ENCODE data around the gene NPAS3. TPM values are rescaled to one million over a fixed set of nuclear protein-coding genes. Genes with fewer than 3 reads are reported as not detected.

Gene NPAS3
- polyA plus RNA-seq, 2 of the 4 experiments (the other 2 are of a cell fraction), result not detected

GRCh38 chr14:33511851-33512640, 573.4 kb downstream of the NPAS3 start:
- CTCF ChIA-PET, result interaction anchor here (0.9 to 1.1 kb wide), 2 partner anchors 9 to 65 kb away, joined by 3 read pairs; no protein-coding TSS in a partner anchor
- H3K4me1 ChIP-seq, result no peaks in the 10 kb centered on the region
- POLR2A ChIA-PET, result no interaction called here
- DNase-seq (ENCODE audit: low read depth in 1 of 2, low spot score in 1 of 2) (no peak), ATAC-seq (no peak), FAIRE-seq (no peak)
- no peak overlapping the region for H3K4me2 ChIP-seq
- no peak overlapping the region for H3K27ac ChIP-seq
- no peaks in the 10 kb centered on the region for H3K9me3 ChIP-seq
- TF ChIP-seq HOXB5 (CRISPR knock-in tag; IDR thresholded peaks at IDR 0.05) (no peak), RCOR1 (IDR thresholded peaks at IDR 0.05; ENCODE audit: low read depth, low read length) (no peak), JUN (IDR thresholded peaks at IDR 0.05) (no peak), MAZ (IDR thresholded peaks at IDR 0.05; ENCODE audit: borderline replicate concordance, low read depth, low read length) (no peak), TP53 (CRISPR knock-in tag; IDR thresholded peaks at IDR 0.05) (no peak), BCL3 (IDR thresholded peaks at IDR 0.05) (no peak), E2F6 (IDR thresholded peaks at IDR 0.05; ENCODE audit: borderline replicate concordance, low read depth) (no peak), FOXS1 (CRISPR knock-in tag; IDR thresholded peaks at IDR 0.05) (no peak), EP300 (IDR thresholded peaks at IDR 0.05) (no peak), GATA3 (IDR thresholded peaks at IDR 0.05; ENCODE audit: borderline replicate concordance) (no peak), RARB (CRISPR knock-in tag; IDR thresholded peaks at IDR 0.05) (no peak), SMC3 (IDR thresholded peaks at IDR 0.05) (no peak), ZNF302 (CRISPR knock-in tag; IDR thresholded peaks at IDR 0.05) (no peak), JUNB (IDR thresholded peaks at IDR 0.05) (no peak), NFE2L2 (conservative IDR thresholded peaks at IDR 0.05; ENCODE audit: low read length) (no peak), MAX (IDR thresholded peaks at IDR 0.05) (no peak), PHF8 (IDR thresholded peaks at IDR 0.05; ENCODE audit: borderline replicate concordance, low read depth) (no peak), EHMT2 (IDR thresholded peaks at IDR 0.05; ENCODE audit: low read depth) (no peak)
- TF ChIP-seq, protein P1, sequence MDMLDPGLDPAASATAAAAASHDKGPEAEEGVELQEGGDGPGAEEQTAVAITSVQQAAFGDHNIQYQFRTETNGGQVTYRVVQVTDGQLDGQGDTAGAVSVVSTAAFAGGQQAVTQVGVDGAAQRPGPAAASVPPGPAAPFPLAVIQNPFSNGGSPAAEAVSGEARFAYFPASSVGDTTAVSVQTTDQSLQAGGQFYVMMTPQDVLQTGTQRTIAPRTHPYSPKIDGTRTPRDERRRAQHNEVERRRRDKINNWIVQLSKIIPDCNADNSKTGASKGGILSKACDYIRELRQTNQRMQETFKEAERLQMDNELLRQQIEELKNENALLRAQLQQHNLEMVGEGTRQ (IDR thresholded peaks at IDR 0.05), result no peak
- under 1% methylated on average over 4 of the region's 4 CpGs for WGBS (ENCODE audit: missing lambda C conversion rate)
- H3K4me3 ChIP-seq, result no peak overlapping the region

DNA sequence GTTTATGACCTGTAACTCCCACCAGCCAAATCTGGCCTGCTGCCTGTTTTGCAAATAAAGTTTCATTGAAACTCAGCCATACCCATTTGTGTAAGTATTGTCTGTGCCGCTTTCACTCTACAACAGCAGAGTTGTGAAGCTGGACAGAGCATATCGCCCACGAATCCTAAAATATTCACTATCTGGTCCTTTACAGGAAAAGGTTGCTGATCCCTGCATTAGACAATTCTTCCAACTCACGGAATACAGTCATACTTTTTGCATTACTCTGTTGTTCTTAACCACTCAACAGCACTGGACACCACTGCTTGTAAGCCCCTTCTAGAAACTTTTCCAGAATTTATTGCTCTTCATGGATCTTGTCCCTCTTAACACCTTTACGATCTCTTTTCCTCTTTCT, 576.8 kb downstream of the NPAS3 start:
- Histone ChIP-seq H3K4me1 (no peaks in the 10 kb centered on the region), H3K9me3 (no peaks in the 10 kb centered on the region), H3K27ac (no peak overlapping the region), H3K4me3 (no peak overlapping the region), H3K4me2 (no peak overlapping the region)
- no peak for ATAC-seq
- no peak for FAIRE-seq
- ChIA-PET POLR2A (no interaction called here), CTCF (no interaction called here)
- TF ChIP-seq HOXA7 (CRISPR knock-in tag; IDR thresholded peaks at IDR 0.05), result no peak
- no peak for TF ChIP-seq EHF (CRISPR knock-in tag; IDR thresholded peaks at IDR 0.05)
- TF ChIP-seq KDM5A (IDR thresholded peaks at IDR 0.05), result no peak
- TF ChIP-seq, protein P2, sequence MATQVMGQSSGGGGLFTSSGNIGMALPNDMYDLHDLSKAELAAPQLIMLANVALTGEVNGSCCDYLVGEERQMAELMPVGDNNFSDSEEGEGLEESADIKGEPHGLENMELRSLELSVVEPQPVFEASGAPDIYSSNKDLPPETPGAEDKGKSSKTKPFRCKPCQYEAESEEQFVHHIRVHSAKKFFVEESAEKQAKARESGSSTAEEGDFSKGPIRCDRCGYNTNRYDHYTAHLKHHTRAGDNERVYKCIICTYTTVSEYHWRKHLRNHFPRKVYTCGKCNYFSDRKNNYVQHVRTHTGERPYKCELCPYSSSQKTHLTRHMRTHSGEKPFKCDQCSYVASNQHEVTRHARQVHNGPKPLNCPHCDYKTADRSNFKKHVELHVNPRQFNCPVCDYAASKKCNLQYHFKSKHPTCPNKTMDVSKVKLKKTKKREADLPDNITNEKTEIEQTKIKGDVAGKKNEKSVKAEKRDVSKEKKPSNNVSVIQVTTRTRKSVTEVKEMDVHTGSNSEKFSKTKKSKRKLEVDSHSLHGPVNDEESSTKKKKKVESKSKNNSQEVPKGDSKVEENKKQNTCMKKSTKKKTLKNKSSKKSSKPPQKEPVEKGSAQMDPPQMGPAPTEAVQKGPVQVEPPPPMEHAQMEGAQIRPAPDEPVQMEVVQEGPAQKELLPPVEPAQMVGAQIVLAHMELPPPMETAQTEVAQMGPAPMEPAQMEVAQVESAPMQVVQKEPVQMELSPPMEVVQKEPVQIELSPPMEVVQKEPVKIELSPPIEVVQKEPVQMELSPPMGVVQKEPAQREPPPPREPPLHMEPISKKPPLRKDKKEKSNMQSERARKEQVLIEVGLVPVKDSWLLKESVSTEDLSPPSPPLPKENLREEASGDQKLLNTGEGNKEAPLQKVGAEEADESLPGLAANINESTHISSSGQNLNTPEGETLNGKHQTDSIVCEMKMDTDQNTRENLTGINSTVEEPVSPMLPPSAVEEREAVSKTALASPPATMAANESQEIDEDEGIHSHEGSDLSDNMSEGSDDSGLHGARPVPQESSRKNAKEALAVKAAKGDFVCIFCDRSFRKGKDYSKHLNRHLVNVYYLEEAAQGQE (IDR thresholded peaks at IDR 0.05), result no peak
- TF ChIP-seq HDAC2 (IDR thresholded peaks at IDR 0.05), result no peak
- TF ChIP-seq NPAS2 (CRISPR knock-in tag; IDR thresholded peaks at IDR 0.05; ENCODE audit: borderline replicate concordance), result no peak
- TF ChIP-seq CEBPB (IDR thresholded peaks at IDR 0.05), result no peak
- no peak for TF ChIP-seq RNF2 (IDR thresholded peaks at IDR 0.05; ENCODE audit: borderline replicate concordance, low read depth)
- TF ChIP-seq EP300 (IDR thresholded peaks at IDR 0.05), result no peak
- TF ChIP-seq CBX8 (IDR thresholded peaks at IDR 0.05), result no peak
- TF ChIP-seq ZSCAN20 (CRISPR knock-in tag; IDR thresholded peaks at IDR 0.05), result no peak
- no peak for TF ChIP-seq RCOR1 (IDR thresholded peaks at IDR 0.05; ENCODE audit: low read depth, low read length)
- TF ChIP-seq NR3C1 (IDR thresholded peaks at IDR 0.05), result no peak
- TF ChIP-seq, protein P3, sequence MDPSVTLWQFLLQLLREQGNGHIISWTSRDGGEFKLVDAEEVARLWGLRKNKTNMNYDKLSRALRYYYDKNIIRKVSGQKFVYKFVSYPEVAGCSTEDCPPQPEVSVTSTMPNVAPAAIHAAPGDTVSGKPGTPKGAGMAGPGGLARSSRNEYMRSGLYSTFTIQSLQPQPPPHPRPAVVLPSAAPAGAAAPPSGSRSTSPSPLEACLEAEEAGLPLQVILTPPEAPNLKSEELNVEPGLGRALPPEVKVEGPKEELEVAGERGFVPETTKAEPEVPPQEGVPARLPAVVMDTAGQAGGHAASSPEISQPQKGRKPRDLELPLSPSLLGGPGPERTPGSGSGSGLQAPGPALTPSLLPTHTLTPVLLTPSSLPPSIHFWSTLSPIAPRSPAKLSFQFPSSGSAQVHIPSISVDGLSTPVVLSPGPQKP (IDR thresholded peaks at IDR 0.05; ENCODE audit: low read depth, low read length), result no peak
- no peak for TF ChIP-seq SREBF2 (IDR thresholded peaks at IDR 0.05)
- no peak for TF ChIP-seq NFE2L2 (conservative IDR thresholded peaks at IDR 0.05; ENCODE audit: low read length)
- no peak for TF ChIP-seq JUNB (IDR thresholded peaks at IDR 0.05)
- 16% methylated on average over 5 of the region's 5 CpGs for WGBS (ENCODE audit: missing lambda C conversion rate)
- no peak for DNase-seq (ENCODE audit: low read depth in 1 of 2, low spot score in 1 of 2)

Data from A549 (cell line).